Measurements from ENCODE around the gene PTGES.

DNA sequence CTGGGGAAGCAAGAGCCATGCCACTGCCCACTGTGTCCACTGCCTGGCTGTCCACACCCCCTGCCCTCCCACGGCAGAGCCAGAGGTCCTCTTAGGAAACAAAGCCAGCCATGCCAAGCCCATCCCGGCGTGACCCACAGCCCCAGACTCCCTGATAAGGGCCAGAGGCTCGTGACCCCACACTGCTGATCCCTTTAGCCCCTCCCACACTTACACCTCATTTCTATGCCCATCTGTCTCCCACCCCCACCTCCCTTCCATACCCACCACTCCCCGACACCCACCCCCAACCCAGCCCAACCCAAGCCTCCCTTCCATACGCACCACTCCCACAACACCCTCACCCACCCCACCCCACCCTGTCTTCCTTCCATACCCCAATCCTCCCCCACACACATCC, 17.3 kb downstream of the PTGES start:
- no peak for TF ChIP-seq EZH2 (IDR thresholded peaks at IDR 0.05; ENCODE audit: insufficient read depth, low read length)
- TF ChIP-seq, protein P1, sequence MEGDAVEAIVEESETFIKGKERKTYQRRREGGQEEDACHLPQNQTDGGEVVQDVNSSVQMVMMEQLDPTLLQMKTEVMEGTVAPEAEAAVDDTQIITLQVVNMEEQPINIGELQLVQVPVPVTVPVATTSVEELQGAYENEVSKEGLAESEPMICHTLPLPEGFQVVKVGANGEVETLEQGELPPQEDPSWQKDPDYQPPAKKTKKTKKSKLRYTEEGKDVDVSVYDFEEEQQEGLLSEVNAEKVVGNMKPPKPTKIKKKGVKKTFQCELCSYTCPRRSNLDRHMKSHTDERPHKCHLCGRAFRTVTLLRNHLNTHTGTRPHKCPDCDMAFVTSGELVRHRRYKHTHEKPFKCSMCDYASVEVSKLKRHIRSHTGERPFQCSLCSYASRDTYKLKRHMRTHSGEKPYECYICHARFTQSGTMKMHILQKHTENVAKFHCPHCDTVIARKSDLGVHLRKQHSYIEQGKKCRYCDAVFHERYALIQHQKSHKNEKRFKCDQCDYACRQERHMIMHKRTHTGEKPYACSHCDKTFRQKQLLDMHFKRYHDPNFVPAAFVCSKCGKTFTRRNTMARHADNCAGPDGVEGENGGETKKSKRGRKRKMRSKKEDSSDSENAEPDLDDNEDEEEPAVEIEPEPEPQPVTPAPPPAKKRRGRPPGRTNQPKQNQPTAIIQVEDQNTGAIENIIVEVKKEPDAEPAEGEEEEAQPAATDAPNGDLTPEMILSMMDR (IDR thresholded peaks at IDR 0.05; ENCODE audit: insufficient read depth, low read depth, low read length): no peak
